ENCODE data around the gene SRC. TPM values are rescaled to one million over a fixed set of nuclear protein-coding genes. Genes with fewer than 3 reads are reported as not detected.

SRC gene
- total and polyA plus RNA-seq, 7 donors: 0.86 to 3.0 (median 1.3) TPM

GRCh38 chr20:37389241-37389747, 43.4 kb downstream of the SRC start:
- no peaks in the 10 kb centered on the region for H3K36me3 ChIP-seq (ENCODE audit: insufficient read depth in 1 of 2, low read depth in 1 of 2)
- intact Hi-C loops (cut with DNase I): loop anchor here in 1 of 2 donors (5.0 kb wide), 1 partner anchor 143 kb away; no protein-coding TSS in a partner anchor
- H3K27ac ChIP-seq: no peak overlapping the region
- H3K4me3 ChIP-seq: no peak overlapping the region
- TF ChIP-seq, protein P1, sequence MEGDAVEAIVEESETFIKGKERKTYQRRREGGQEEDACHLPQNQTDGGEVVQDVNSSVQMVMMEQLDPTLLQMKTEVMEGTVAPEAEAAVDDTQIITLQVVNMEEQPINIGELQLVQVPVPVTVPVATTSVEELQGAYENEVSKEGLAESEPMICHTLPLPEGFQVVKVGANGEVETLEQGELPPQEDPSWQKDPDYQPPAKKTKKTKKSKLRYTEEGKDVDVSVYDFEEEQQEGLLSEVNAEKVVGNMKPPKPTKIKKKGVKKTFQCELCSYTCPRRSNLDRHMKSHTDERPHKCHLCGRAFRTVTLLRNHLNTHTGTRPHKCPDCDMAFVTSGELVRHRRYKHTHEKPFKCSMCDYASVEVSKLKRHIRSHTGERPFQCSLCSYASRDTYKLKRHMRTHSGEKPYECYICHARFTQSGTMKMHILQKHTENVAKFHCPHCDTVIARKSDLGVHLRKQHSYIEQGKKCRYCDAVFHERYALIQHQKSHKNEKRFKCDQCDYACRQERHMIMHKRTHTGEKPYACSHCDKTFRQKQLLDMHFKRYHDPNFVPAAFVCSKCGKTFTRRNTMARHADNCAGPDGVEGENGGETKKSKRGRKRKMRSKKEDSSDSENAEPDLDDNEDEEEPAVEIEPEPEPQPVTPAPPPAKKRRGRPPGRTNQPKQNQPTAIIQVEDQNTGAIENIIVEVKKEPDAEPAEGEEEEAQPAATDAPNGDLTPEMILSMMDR (IDR thresholded peaks at IDR 0.05): no peak
- no peaks in the 10 kb centered on the region for H3K9me3 ChIP-seq
- peak in 1 of 2 donors; percentile 34 for DNase-seq
- 61 to 68% (median 62%) methylated on average over 12 of the region's 12 CpGs for WGBS, 3 donors
- H3K4me1 ChIP-seq: no peaks in the 10 kb centered on the region
- no peak for ATAC-seq
- H3K27me3 ChIP-seq (ENCODE audit: insufficient read depth in 3 of 3, low read length in 2 of 3): peaks cover 0 to 8% (median 5%) of the 10 kb centered on the region in 3 donors

GRCh38 chr20:37389844-37390275, 43.9 kb downstream of the SRC start:
- 90 to 94% (median 91%) methylated on average over 6 of the region's 6 CpGs for WGBS, 3 donors
- H3K4me1 ChIP-seq: no peaks in the 10 kb centered on the region
- H3K36me3 ChIP-seq (ENCODE audit: insufficient read depth in 1 of 2, low read depth in 1 of 2): no peaks in the 10 kb centered on the region
- ATAC-seq (no peak), DNase-seq (peak in 1 of 2 donors; percentile 34)
- no peak overlapping the region for H3K27ac ChIP-seq
- H3K27me3 ChIP-seq (ENCODE audit: insufficient read depth in 3 of 3, low read length in 2 of 3): peaks cover 0 to 12% (median 7%) of the 10 kb centered on the region in 3 donors
- no peaks in the 10 kb centered on the region for H3K9me3 ChIP-seq
- H3K4me3 ChIP-seq: no peak overlapping the region
- intact Hi-C loops (cut with DNase I): loop anchor here in 1 of 2 donors (5.0 kb wide), 1 partner anchor 142 kb away; no protein-coding TSS in a partner anchor
- TF ChIP-seq, protein P1 (IDR thresholded peaks at IDR 0.05): no peak

DNA sequence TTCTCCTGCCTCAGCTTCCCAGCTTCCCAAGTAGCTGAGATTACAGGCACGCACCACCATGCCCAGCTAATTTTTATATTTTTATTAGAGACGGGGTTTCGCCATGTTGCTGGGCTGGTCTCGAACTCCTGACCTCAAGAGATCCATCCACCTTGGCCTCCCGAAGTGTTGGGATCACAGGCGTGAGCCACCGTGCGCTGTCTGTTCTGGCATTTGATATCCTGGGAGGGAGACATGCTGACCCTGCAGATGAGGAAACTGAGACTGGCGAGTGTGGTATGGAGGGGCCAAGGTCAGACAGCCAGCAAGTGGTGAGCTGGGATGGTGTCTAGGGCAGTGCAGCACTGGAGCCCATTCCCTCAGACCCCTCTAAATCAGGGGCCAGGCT, 44.6 kb downstream of the SRC start:
- intact Hi-C loops (cut with DNase I): no loop called here
- H3K36me3 ChIP-seq (ENCODE audit: insufficient read depth in 1 of 2, low read depth in 1 of 2): no peaks in the 10 kb centered on the region
- H3K27ac ChIP-seq: no peak overlapping the region
- peaks cover 0 to 18% (median 7%) of the 10 kb centered on the region in 3 donors for H3K27me3 ChIP-seq (ENCODE audit: insufficient read depth in 3 of 3, low read length in 2 of 3)
- TF ChIP-seq, protein P1 (IDR thresholded peaks at IDR 0.05): no peak
- no peaks in the 10 kb centered on the region for H3K9me3 ChIP-seq
- ATAC-seq (no peak), DNase-seq (no peak)
- H3K4me1 ChIP-seq: no peaks in the 10 kb centered on the region
- 84 to 97% (median 95%) methylated on average over 9 of the region's 9 CpGs for WGBS, 3 donors
- H3K4me3 ChIP-seq: no peak overlapping the region

- ATAC-seq (no peak), DNase-seq (peak in 1 of 2 donors; percentile 37)
- intact Hi-C loops (cut with DNase I): no loop called here
- H3K27me3 ChIP-seq (ENCODE audit: insufficient read depth in 3 of 3, low read length in 2 of 3): peaks cover 0 to 23% (median 7%) of the 10 kb centered on the region in 3 donors
- H3K36me3 ChIP-seq (ENCODE audit: insufficient read depth in 1 of 2, low read depth in 1 of 2): no peaks in the 10 kb centered on the region
- no peaks in the 10 kb centered on the region for H3K4me1 ChIP-seq
- no peaks in the 10 kb centered on the region for H3K9me3 ChIP-seq
- no peak overlapping the region for H3K4me3 ChIP-seq
- WGBS, 3 donors: 68 to 81% (median 76%) methylated on average over 12 of the region's 12 CpGs
- TF ChIP-seq, protein P1 (IDR thresholded peaks at IDR 0.05): no peak
- H3K27ac ChIP-seq: no peak overlapping the region
Observed at GRCh38 chr20:37390891-37391525, 45.1 kb downstream of the SRC start.

Measured in psoas muscle (tissue), 8 donors.